ENCODE results near the gene VSIG10L2.

Gene VSIG10L2

GRCh38 chr11:125930076-125930450 lies 15.8 kb upstream of the VSIG10L2 start:
- DNase-seq: no peak

DNA sequence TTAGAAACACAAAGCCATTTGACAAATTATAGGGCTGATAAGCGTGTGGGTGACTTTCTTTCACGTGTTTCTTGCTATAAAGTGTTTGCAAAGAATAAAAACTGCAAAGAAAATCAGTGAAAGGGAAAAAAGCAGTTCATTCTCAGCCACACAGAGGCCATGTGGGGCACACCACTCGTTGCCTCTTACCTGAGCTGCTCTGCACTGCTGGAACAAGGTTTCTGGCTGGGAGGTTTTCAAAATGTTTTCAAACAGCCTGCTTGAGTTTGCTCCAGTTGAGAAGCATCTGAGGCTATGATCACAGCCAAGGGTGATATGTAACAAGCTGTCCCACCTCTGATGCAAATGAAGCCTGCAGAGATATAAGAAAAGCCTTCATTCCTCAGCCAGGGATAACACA lies 14.7 kb upstream of the VSIG10L2 start:
- DNase-seq: no peak

DNA sequence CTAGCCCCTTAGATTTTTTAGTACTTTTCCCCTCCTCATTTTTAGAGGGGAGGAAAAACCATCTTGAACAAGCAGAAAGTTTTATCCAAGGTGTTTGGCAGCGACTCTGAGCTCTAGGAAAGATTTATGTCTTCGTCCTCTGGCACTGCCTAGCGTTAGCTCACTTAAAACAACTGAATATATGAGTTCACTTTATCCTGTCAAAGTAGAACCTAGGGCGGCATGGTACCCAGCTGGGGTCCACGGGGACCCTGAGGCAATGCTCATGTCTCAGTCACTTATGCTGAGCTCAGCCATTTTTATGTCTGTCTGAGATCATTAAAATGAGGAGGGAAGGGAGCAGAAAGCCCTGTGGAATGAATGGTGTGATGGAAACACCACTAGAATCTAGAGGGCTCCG lies 14.2 kb upstream of the VSIG10L2 start:
- no peak for DNase-seq

DNA sequence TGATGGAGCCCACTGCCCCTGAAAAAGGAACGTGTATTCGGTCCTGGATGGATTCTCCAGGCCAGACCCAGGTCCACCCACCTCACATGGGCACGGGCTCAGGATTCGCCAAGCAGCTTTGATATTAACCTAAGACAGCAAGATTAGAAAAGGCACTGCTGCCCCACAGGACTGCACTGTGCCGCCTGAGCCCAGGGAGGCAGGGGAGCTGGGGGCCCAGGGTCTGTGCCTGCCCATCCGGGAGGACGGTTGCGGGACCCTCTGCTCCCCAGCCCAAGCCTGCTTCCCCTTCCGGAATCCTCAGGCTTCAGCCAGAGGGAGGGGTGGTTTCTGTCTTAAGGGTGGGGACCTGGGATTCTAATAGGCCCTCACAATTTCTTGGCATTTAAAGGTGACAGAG lies 13.5 kb upstream of the VSIG10L2 start:
- DNase-seq: no peak

GRCh38 chr11:125933030-125933813 lies 12.6 kb upstream of the VSIG10L2 start:
- DNase-seq: no peak

- no peak for DNase-seq
Observed at GRCh38 chr11:125934473-125934872, 11.4 kb upstream of the VSIG10L2 start.

- no peak for DNase-seq
Observed at GRCh38 chr11:125935056-125935455, 10.8 kb upstream of the VSIG10L2 start.

DNA sequence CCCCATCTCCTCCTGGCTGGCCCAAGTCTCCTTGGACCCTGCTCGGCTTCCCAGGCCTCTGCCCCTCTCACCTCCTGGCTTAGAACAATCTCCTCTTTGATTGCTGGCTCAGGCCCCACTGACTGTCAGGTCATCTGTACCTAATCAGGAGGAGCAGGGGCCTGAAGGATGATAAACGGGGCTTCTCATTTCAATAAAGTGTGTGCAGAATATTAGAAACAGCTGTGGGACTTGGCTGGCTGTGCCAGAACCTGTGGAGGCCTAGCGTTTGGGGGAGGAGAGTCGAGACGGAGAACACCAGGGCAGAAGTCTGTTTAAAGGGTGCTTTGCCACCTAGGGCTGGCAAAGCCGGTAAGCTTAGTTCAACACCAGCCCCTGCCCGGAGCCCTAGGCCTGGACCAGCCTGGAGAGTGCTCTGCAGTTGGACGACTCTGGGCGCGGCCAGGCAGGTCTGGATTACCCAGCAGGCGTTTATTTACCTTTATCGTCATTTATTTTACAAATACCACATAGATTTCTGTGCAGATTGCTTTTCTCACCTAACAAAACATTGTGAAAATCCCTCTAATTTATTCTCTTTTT lies 10.1 kb upstream of the VSIG10L2 start:
- no peak for DNase-seq

- DNase-seq: no peak
Observed at GRCh38 chr11:125938418-125938817, 7.4 kb upstream of the VSIG10L2 start.

- no peak for DNase-seq
Observed at GRCh38 chr11:125939081-125939521, 6.7 kb upstream of the VSIG10L2 start.

- no peak for DNase-seq
Observed at GRCh38 chr11:125940145-125940544, 5.7 kb upstream of the VSIG10L2 start.

DNA sequence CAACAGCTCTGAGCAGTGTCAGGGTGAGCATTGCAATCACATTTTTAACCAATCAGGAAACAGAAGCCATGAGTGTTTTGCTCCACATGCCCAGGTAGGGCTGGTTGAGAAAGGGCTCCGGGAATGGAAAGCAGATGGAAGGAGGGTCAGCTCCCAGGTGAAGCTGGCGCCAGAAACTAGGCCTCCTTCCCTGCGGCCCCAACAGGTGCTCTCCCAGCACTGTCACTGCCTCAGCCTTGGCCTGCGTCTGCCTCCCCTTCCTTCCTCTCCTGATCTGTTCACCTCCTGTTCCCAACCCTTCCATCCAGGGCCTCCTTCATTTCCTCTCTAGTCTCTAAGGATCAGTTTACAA lies 4.6 kb upstream of the VSIG10L2 start:
- DNase-seq: no peak

DNA sequence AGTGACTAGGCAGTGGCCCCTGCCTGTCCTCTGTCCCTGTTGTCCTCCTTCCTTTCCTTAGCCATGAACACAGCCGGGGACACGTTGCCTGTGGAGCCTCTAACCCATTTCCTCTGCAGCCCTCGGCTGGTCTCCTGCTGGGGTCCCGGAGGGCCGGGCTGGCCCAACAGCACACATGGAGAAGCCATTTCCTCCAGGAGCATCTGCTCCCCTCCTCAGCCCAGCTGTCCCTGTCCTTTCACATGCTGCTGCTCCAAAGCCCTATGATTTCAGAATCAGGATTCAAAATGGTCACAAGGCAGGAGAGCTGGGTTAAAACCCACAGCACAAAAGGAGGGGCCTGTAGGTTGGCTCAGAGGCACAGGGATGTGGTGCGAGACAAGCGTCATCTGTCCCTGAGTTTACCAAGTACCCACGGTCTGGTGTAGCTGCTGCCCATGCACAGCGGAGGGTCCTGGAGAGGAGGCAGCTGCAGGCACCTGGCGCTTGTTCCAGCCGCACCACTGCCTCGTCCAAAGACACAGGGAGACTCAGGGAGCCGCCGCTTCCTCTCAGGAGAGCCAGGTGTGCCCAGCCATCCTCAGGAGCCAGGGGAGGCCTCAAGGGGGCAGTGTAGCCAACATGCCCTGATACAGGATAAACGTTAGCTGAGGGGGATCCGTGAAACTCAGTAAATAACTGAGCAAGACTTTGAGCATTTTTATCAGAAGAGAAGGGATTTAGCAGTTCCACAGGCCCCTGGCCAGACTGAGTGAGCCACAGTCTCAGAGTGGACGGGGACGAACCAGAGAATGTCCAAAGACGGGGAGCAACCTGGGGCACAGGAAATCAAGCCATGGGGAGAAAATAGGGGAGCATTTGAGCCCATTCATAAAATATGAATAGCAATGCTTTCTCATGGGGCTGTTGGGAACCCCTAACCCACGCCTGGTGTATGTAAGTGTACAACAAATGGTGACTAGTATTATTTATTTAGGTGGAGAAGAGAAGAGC lies 3.9 kb upstream of the VSIG10L2 start:
- DNase-seq: peak; percentile 40

DNA sequence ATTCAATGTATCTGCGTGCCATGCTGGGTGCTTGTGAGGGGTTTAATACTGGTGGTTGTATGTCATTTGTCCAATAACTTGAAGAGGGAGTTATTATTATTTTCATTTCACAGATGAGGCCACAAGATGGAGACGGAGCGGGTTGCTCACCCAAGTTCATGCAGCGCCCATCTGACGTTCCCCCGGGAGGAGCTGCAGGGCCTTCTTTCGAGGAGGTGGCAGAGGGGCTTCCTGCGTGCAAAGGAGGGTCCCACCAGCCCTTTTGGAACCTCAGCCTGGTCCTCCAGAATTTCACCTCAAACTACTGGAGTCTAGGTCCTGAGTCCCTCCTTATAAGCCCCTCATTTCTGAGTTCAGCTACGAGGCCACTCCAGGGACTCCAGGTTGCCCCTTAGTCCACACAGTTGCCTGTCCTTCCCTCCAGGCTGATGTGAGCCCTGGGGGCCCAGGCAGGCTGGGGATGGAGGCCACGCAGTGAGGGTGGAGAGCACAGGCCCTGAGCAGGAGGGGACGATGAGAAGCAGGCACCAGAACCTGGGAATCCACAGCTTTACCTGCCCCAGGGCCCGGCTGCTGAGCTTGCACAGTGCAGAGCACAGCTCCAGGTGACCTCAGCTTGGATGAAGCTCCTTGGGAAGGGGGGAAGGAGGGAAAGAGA lies 2.9 kb upstream of the VSIG10L2 start:
- DNase-seq: no peak

- no peak for DNase-seq
Observed at GRCh38 chr11:125943661-125944349, 2.0 kb upstream of the VSIG10L2 start.

GRCh38 chr11:125944350-125945010 lies 1.4 kb upstream of the VSIG10L2 start:
- no peak for DNase-seq

DNA sequence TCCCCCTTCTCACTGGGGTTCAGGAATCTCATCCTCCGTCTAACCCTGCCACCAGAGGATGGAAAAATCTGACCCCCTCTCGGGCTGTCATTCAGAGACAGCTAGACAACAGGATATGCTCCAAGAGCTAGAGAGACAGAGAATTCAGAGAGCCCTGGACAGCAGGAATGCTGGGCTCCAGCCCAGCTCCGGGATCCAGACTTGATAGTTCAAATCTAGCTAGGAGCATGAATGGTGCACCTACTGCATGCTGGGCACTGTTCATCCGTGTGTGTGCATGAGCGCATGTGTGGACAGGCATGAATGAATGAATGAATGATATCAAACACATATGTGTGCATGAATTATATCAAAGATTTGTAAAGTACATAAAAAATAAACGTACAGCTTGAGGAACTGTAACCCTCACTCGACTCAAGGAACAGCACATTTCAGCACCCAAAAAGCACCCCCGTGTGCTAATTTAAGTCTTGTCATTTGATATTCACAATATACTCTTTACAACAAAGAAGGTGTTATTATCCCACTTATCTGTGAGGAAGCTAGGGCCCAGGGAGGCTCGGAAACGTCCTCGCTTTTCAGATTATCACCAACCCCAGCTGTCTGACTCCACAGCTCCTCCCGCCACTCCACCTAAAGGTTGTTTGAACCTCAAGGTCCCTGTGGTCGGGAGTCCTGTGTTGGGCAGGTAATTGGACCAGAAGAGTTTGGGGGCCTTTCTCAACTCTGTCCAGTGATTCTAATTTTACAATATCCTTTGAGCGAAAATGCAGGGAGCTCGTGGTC lies 640 bp upstream of the VSIG10L2 start:
- no peak for DNase-seq

- no peak for DNase-seq
Observed at GRCh38 chr11:125946712-125947418, 1.0 kb downstream of the VSIG10L2 start.

DNA sequence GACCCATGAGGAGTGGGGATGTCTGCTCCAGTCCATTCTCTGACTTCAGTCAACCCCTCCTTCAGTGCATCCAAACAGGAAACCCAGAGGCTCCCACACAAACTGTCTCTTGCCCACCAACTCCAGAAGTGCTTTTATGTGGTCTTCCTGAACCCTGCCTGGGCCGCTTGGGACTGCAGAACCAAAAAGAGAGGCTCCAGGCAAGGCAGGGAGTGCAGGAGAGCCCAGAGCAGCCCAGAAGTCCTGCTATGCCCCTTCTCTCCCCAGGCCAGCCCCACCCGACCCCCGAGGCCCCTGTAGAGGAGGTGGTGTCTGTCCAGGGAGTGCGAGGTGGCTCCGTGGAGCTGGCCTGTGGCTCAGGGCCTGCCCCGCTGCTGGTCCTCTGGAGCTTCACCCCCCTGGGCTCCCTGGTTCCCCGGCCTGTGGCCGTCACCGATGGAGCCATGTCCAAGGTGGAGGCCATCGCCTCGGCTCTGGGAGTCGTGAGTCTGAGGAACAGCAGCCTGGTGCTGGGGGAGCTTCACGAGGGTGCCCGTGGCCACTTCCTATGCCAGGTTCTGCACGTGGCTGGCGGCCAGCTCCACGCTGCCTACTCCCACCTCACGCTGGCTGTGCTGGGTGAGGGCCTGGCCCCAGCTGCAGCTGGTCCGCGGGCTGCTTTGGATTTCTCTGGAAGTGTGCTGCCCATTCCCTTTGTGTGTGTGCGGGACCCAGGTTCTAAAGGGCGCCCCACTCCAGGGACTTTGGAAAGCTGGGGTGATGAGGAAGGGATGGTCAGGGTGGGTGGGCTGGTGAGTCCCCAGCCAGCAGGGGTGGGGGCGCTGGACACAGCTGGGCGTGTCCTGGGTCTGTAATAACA lies 1.8 kb downstream of the VSIG10L2 start:
- no peak for DNase-seq

All from stimulated activated CD4-positive, alpha-beta T cell treated with anti-CD3 and anti-CD28 coated beads, Interleukin-12 subunit alpha, Interleukin-12 subunit beta, amount 100 ng/mL, for 4 hours (primary cell).